Mucosa of gallbladder (tissue), 1 donor: ENCODE measurements around the gene TGIF2. TPM values are rescaled to one million over a fixed set of nuclear protein-coding genes. Genes with fewer than 3 reads are reported as not detected.
"Not testable (repeated sequence)": the region's sequence is repeated elsewhere in the genome, so short reads cannot be mapped to it uniquely, and the experiment has no call there.

ENCODE experiments used
- DNase-seq: peaks from one replicate; pipeline ENCODE4 v3.0.0-alpha.2; 2020; ENCODE audit warnings: low spot score
- total RNA-seq: library from RNA; stranded (reverse); gene quantifications from one replicate; pipeline ENCODE4 v1.2.1, GENCODE V29; 2021
- donor health status: DM: no; HTN: no; CAD: no.

TGIF2 gene
- total RNA-seq, 1 donor from 2014 or later, result 11.7 TPM

GRCh38 chr20:36547186-36548005 is 26.0 kb upstream of the TGIF2 start:
- DNase-seq, result no peak

- DNase-seq, result no peak
Measured at GRCh38 chr20:36548006-36548315, 25.4 kb upstream of the TGIF2 start.

GRCh38 chr20:36548704-36549627 is 24.4 kb upstream of the TGIF2 start:
- DNase-seq, result no peak

- DNase-seq, result no peak
Measured at GRCh38 chr20:36549628-36549941, 23.8 kb upstream of the TGIF2 start.

GRCh38 chr20:36549942-36550789 is 23.2 kb upstream of the TGIF2 start:
- no peak for DNase-seq

GRCh38 chr20:36550790-36551299 is 22.6 kb upstream of the TGIF2 start:
- no peak for DNase-seq

GRCh38 chr20:36555248-36555647 is 18.1 kb upstream of the TGIF2 start:
- no peak for DNase-seq

GRCh38 chr20:36562724-36563123 is 10.7 kb upstream of the TGIF2 start:
- DNase-seq, result no peak

GRCh38 chr20:36563374-36563773 is 10.0 kb upstream of the TGIF2 start:
- DNase-seq, result no peak

- not testable (repeated sequence) for DNase-seq
Measured at GRCh38 chr20:36564078-36564725, 9.2 kb upstream of the TGIF2 start.

GRCh38 chr20:36564726-36565121 is 8.7 kb upstream of the TGIF2 start:
- DNase-seq, result not testable (repeated sequence)

- no peak for DNase-seq
Measured at GRCh38 chr20:36565520-36565919, 7.9 kb upstream of the TGIF2 start.

- no peak for DNase-seq
Measured at GRCh38 chr20:36569847-36570429, 3.5 kb upstream of the TGIF2 start.

GRCh38 chr20:36571564-36572504 is 1.6 kb upstream of the TGIF2 start:
- DNase-seq, result no peak

- DNase-seq, result peak; percentile 69
Measured at GRCh38 chr20:36572701-36573102, 695 bp upstream of the TGIF2 start.

GRCh38 chr20:36573798-36574365 is 485 bp downstream of the TGIF2 start:
- DNase-seq, result no peak

GRCh38 chr20:36574366-36575135 is 1.2 kb downstream of the TGIF2 start:
- peak; percentile 27 for DNase-seq

GRCh38 chr20:36576081-36576445 is 2.7 kb downstream of the TGIF2 start:
- no peak for DNase-seq
